DOHH2 (cell line): Measurements from ENCODE around the gene MCF2L.

Experiments used
- H3F3A ChIP-seq: fragments of 200-600 bp; sonication (generic), shearing (Covaris generic); 2 replicates; pipeline ENCODE4 v1.6.0; 2016; ENCODE audit warnings: antibody characterized with exemption, mild to moderate bottlenecking; ENCODE audit not compliant: control insufficient read depth, insufficient read depth
- H3K27ac ChIP-seq: fragments of 200-600 bp; sonication (generic); 2 replicates; pipeline ENCODE4 v1.5.1; 2014; ENCODE audit warnings: low read depth, mild to moderate bottlenecking, low read length, moderate library complexity
- H3K27me3 ChIP-seq: fragments of 200-600 bp; sonication (generic); 2 replicates; pipeline ENCODE4 v1.6.1; 2014; ENCODE audit warnings: mild to moderate bottlenecking, low read length, mixed read lengths; ENCODE audit not compliant: control insufficient read depth
- H3K36me3 ChIP-seq: fragments of 200-600 bp; sonication (generic); 2 replicates; pipeline ENCODE4 v1.6.1; 2014; ENCODE audit warnings: mild to moderate bottlenecking, low read length, moderate library complexity, mixed read lengths; ENCODE audit not compliant: control insufficient read depth
- H3K4me1 ChIP-seq: fragments of 200-600 bp; sonication (generic); 2 replicates; pipeline ENCODE4 v1.6.1; 2014; ENCODE audit warnings: mild to moderate bottlenecking, low read length, mixed read lengths; ENCODE audit not compliant: control insufficient read depth
- H3K4me2 ChIP-seq: fragments of 200-600 bp; sonication (generic); 2 replicates; pipeline ENCODE4 v1.6.0; 2014; ENCODE audit warnings: mild to moderate bottlenecking, low read length, moderate library complexity
- H3K4me3 ChIP-seq: fragments of 200-600 bp; sonication (generic); 2 replicates; pipeline ENCODE4 v1.5.1; 2014; ENCODE audit warnings: mild to moderate bottlenecking, low read length, mixed read lengths
- H3K79me2 ChIP-seq: fragments of 200-600 bp; sonication (generic); 2 replicates; pipeline ENCODE4 v1.6.1; 2014; ENCODE audit warnings: mild to moderate bottlenecking, low read length, mixed read lengths; ENCODE audit not compliant: control insufficient read depth
- H3K9me2 ChIP-seq: fragments of 200-600 bp; sonication (generic); replicated peaks from 2 replicates; pipeline ENCODE4 v1.6.1; 2014; ENCODE audit warnings: mild to moderate bottlenecking, low read length, mixed read lengths; ENCODE audit not compliant: control insufficient read depth
- H3K9me3 ChIP-seq: fragments of 200-600 bp; sonication (generic); 2 replicates; pipeline ENCODE4 v1.6.1; 2014; ENCODE audit warnings: antibody characterized with exemption, low read length, mixed read lengths; ENCODE audit not compliant: control insufficient read depth, insufficient read depth
- H4K20me1 ChIP-seq: fragments of 200-600 bp; sonication (generic); 2 replicates; pipeline ENCODE4 v1.6.0; 2014; ENCODE audit warnings: low read depth, mild to moderate bottlenecking, antibody characterized with exemption, low read length, moderate library complexity; ENCODE audit not compliant: control insufficient read depth, insufficient read depth
- CTCF ChIP-seq: fragments of 200-600 bp; sonication (generic); IDR thresholded peaks from one replicate; pipeline ENCODE4 v1.5.1; 2014; ENCODE audit warnings: antibody characterized with exemption, mild to moderate bottlenecking, low read depth, low read length; ENCODE audit not compliant: poor library complexity, severe bottlenecking
- EZH2phosphoT487 ChIP-seq: fragments of 200-600 bp; sonication (generic); IDR thresholded peaks from 2 replicates; pipeline ENCODE4 v1.6.1; 2017; ENCODE audit warnings: borderline replicate concordance, mild to moderate bottlenecking, antibody characterized with exemption, low read length, moderate library complexity, mixed read lengths

The MCF2L gene

DNA sequence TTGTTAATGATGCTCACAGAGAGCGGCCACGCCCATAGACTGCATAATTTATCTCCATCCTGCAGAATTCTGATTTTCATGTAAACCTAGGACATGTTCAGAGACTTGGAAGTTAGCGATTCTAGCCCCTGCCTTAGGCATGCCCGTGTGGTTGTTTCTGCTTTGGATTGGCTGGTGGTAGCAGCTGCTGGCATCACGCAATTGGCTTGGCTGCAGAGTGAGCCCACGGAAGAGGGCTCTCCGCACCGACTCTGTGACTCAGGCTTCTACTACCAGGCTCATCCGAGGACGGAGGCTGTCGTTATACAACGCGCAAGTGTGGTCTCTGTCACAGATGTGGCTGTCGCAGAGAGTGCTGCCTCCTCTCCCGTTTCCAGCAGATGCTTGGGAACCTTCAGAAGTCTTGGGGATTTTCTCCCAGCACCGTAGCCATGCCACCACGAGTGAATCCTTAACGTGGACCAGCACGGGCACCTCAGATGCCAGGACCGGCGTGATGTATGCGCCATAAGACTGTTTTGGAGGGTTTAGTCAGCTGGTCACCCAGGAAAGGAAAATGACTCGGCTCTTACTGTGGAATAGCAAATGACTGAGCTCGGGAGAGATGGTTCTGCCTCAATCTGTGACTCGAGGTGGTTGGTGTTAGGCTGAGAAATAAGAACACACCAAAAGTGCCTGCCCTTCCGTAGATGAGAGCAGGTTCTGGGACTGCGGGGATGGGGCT is 75.5 kb downstream of the MCF2L start:
- Histone ChIP-seq H3K36me3 (no peaks in the 10 kb centered on the region), H3K9me3 (no peaks in the 10 kb centered on the region), H3K9me2 (no peaks in the 10 kb centered on the region), H3K4me3 (no peak overlapping the region), H3K27ac (no peak overlapping the region), H3K4me1 (no peaks in the 10 kb centered on the region), H4K20me1 (no peaks in the 10 kb centered on the region), H3F3A (no peaks in the 10 kb centered on the region), H3K4me2 (no peak overlapping the region), H3K27me3 (no peaks in the 10 kb centered on the region), H3K79me2 (no peaks in the 10 kb centered on the region)
- TF ChIP-seq CTCF: no peak
- TF ChIP-seq EZH2phosphoT487: no peak

DNA sequence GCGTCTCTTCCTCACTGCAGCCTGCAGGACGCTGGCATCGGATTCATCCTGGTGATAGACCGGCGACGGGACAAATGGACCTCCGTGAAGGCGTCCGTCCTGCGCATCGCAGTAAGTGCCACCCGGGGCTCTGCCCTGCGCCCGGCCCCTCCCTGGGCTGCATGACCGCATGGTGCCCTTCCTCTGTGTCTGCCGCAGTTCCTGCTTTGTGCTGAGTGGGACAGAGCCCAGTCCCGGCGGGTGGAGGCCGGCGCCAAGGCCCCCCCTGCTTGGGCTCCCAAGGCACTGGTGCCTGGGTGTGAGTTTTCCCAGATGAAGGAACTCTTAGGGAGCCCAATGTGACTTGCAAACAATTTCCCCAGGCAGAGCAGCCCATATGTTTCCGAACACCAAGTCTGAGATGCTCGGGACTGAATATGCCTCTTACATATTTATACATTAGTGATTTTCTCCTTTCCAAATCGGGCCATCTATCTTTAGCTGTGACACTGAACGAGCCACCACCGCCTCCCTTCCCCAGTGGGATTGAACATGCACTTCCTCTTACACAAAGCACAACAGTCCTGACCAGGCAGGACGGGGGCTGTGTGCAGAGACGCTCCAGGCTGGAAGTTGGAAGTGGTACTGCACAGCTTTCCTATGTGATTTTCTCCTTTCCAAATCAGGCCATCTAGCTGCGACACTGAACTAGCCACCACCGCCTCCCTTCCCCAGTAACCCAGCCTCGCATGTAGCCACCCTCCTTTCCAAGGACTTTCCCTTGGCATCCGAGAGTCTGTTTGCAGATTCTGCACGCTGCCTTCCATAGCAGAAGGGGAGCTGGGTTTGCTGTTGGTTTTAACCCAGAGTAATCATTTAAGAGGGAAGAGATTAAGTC is 76.5 kb downstream of the MCF2L start:
- H3K4me1 ChIP-seq: no peaks in the 10 kb centered on the region
- TF ChIP-seq CTCF (no peak), EZH2phosphoT487 (no peak)

DNA sequence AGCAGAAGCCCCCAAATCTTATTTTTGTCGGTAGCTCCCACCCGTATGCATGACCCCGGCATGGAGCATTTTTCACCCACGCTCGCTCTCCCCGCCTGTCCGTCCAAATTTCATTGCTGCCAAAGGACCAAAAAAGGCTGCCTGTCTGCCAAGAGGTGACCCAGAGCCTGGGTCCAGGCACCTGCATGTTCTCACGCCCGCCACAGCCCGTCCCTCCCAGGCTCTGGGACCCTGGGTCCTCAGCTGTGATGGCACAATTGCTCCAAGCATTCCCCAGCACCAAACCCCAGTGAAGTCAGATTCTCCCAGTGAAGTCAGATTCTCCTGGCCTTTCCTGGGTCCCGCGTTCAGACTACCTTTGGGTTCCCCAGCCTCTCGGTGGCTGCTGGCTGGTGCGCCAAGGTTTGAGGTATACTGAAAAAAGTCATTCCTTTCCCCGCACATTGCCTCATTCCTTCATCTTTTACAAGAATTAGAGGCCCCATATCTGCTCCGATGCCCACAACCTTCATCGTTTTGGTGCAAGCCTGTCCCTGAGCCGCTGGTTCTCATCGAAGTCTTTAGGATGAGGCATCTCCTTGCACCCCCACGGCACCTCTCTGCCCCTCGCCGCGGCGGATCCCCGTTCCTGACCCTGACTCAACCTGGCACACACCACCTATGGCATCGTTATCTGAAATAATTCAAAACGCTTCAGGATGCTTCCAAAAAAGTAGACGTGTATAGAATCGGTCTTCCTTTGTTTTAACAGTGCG is 77.3 kb downstream of the MCF2L start:
- no peaks in the 10 kb centered on the region for H3K27me3 ChIP-seq
- TF ChIP-seq CTCF (no peak), EZH2phosphoT487 (no peak)
- no peak overlapping the region for H3K4me3 ChIP-seq
- no peaks in the 10 kb centered on the region for H3K9me2 ChIP-seq
- no peaks in the 10 kb centered on the region for H3K79me2 ChIP-seq
- no peaks in the 10 kb centered on the region for H3K36me3 ChIP-seq
- H3F3A ChIP-seq: no peaks in the 10 kb centered on the region
- no peaks in the 10 kb centered on the region for H3K4me1 ChIP-seq
- H3K4me2 ChIP-seq: no peak overlapping the region
- no peaks in the 10 kb centered on the region for H4K20me1 ChIP-seq
- no peaks in the 10 kb centered on the region for H3K9me3 ChIP-seq
- H3K27ac ChIP-seq: no peak overlapping the region

More for the DNA sequence above, 76.5 kb downstream of the MCF2L start:
- Histone ChIP-seq H3K9me3 (no peaks in the 10 kb centered on the region), H3K4me2 (no peak overlapping the region), H3K79me2 (no peaks in the 10 kb centered on the region), H4K20me1 (no peaks in the 10 kb centered on the region), H3K4me3 (no peak overlapping the region), H3K27me3 (no peaks in the 10 kb centered on the region), H3K9me2 (no peaks in the 10 kb centered on the region), H3K27ac (no peak overlapping the region), H3F3A (no peaks in the 10 kb centered on the region), H3K36me3 (no peaks in the 10 kb centered on the region)
